Measurements from ENCODE around the gene GADD45G. TPM values are rescaled to one million over a fixed set of nuclear protein-coding genes. Genes with fewer than 3 reads are reported as not detected.

GADD45G gene
- total and polyA plus RNA-seq, 2 experiments from 2014 or later, result 12.7 to 24.1 TPM

DNA sequence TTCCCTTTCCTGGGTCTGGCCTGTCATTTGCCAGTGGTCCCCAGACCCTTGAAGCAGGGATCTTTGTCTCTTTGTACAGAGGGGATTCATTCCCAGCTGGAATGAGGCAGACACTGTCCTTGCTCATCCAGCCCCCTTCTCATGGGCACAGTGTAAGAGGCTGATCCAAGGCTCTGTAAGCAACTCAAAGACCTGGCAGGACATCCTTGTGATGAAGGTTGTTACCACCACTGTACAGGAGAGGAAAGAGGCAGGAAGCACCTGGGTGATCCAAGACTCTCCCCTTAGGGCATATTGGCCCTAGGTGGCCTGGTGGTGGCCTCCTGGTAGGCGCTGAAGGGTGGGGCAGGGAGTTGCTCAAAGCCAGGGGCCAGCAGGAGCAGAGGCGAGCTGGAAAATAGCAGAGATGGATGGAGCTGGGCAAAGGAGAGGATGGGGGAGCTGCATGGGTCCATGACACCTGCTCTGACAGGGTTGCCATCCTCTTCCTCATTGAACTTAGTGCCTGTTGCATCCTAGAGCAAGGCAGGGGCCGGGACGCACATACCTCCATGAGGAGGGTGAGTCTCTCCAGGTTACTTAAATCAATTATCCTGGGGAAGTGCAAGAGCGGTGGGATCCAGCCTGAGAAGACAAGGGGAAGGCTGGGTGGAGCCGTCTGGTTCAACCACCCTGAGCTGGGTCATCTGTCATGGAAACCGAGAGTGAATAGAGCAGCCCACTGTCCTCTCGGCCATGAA lies 9.8 kb upstream of the GADD45G start:
- no peak overlapping the region for H2AFZ ChIP-seq
- no peaks in the 10 kb centered on the region for H3K36me3 Mint-ChIP-seq (ENCODE audit: low read depth)
- no peaks in the 10 kb centered on the region for H3F3A ChIP-seq (replicated peaks; ENCODE audit: low read depth)
- 0 out of 2 replicates have a peak, but pooled peaks cover 6% of the 10 kb centered on the region for H3K4me1 ChIP-seq (ENCODE audit: insufficient read depth)
- TF ChIP-seq, protein P1, sequence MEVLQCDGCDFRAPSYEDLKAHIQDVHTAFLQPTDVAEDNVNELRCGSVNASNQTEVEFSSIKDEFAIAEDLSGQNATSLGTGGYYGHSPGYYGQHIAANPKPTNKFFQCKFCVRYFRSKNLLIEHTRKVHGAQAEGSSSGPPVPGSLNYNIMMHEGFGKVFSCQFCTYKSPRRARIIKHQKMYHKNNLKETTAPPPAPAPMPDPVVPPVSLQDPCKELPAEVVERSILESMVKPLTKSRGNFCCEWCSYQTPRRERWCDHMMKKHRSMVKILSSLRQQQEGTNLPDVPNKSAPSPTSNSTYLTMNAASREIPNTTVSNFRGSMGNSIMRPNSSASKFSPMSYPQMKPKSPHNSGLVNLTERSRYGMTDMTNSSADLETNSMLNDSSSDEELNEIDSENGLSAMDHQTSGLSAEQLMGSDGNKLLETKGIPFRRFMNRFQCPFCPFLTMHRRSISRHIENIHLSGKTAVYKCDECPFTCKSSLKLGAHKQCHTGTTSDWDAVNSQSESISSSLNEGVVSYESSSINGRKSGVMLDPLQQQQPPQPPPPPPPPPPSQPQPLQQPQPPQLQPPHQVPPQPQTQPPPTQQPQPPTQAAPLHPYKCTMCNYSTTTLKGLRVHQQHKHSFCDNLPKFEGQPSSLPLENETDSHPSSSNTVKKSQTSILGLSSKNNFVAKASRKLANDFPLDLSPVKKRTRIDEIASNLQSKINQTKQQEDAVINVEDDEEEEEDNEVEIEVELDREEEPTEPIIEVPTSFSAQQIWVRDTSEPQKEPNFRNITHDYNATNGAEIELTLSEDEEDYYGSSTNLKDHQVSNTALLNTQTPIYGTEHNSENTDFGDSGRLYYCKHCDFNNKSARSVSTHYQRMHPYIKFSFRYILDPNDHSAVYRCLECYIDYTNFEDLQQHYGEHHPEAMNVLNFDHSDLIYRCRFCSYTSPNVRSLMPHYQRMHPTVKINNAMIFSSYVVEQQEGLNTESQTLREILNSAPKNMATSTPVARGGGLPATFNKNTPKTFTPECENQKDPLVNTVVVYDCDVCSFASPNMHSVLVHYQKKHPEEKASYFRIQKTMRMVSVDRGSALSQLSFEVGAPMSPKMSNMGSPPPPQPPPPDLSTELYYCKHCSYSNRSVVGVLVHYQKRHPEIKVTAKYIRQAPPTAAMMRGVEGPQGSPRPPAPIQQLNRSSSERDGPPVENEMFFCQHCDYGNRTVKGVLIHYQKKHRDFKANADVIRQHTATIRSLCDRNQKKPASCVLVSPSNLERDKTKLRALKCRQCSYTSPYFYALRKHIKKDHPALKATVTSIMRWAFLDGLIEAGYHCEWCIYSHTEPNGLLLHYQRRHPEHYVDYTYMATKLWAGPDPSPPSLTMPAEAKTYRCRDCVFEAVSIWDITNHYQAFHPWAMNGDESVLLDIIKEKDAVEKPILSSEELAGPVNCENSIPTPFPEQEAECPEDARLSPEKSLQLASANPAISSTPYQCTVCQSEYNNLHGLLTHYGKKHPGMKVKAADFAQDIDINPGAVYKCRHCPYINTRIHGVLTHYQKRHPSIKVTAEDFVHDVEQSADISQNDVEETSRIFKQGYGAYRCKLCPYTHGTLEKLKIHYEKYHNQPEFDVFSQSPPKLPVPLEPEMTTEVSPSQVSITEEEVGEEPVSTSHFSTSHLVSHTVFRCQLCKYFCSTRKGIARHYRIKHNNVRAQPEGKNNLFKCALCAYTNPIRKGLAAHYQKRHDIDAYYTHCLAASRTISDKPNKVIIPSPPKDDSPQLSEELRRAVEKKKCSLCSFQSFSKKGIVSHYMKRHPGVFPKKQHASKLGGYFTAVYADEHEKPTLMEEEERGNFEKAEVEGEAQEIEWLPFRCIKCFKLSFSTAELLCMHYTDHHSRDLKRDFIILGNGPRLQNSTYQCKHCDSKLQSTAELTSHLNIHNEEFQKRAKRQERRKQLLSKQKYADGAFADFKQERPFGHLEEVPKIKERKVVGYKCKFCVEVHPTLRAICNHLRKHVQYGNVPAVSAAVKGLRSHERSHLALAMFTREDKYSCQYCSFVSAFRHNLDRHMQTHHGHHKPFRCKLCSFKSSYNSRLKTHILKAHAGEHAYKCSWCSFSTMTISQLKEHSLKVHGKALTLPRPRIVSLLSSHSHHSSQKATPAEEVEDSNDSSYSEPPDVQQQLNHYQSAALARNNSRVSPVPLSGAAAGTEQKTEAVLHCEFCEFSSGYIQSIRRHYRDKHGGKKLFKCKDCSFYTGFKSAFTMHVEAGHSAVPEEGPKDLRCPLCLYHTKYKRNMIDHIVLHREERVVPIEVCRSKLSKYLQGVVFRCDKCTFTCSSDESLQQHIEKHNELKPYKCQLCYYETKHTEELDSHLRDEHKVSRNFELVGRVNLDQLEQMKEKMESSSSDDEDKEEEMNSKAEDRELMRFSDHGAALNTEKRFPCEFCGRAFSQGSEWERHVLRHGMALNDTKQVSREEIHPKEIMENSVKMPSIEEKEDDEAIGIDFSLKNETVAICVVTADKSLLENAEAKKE (CRISPR knock-in tag; IDR thresholded peaks at IDR 0.05), result no peak
- no peak for TF ChIP-seq EZH2 (IDR thresholded peaks at IDR 0.05; ENCODE audit: low read depth, unreplicated experiment)
- no peak for TF ChIP-seq STAT1 (IDR thresholded peaks at IDR 0.05; ENCODE audit: unreplicated experiment)
- TF ChIP-seq, protein P2, sequence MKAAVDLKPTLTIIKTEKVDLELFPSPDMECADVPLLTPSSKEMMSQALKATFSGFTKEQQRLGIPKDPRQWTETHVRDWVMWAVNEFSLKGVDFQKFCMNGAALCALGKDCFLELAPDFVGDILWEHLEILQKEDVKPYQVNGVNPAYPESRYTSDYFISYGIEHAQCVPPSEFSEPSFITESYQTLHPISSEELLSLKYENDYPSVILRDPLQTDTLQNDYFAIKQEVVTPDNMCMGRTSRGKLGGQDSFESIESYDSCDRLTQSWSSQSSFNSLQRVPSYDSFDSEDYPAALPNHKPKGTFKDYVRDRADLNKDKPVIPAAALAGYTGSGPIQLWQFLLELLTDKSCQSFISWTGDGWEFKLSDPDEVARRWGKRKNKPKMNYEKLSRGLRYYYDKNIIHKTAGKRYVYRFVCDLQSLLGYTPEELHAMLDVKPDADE (IDR thresholded peaks at IDR 0.05), result no peak
- TF ChIP-seq CREB1 (CRISPR knock-in tag; IDR thresholded peaks at IDR 0.05; ENCODE audit: low read depth), result no peak
- no peak for TF ChIP-seq ZNF331 (CRISPR knock-in tag; IDR thresholded peaks at IDR 0.05; ENCODE audit: low read depth)
- no peak for TF ChIP-seq NANOG (IDR thresholded peaks at IDR 0.05; ENCODE audit: borderline replicate concordance)
- TF ChIP-seq, protein P3, sequence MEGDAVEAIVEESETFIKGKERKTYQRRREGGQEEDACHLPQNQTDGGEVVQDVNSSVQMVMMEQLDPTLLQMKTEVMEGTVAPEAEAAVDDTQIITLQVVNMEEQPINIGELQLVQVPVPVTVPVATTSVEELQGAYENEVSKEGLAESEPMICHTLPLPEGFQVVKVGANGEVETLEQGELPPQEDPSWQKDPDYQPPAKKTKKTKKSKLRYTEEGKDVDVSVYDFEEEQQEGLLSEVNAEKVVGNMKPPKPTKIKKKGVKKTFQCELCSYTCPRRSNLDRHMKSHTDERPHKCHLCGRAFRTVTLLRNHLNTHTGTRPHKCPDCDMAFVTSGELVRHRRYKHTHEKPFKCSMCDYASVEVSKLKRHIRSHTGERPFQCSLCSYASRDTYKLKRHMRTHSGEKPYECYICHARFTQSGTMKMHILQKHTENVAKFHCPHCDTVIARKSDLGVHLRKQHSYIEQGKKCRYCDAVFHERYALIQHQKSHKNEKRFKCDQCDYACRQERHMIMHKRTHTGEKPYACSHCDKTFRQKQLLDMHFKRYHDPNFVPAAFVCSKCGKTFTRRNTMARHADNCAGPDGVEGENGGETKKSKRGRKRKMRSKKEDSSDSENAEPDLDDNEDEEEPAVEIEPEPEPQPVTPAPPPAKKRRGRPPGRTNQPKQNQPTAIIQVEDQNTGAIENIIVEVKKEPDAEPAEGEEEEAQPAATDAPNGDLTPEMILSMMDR (conservative IDR thresholded peaks at IDR 0.05; ENCODE audit: low read depth in 2 of 2), result no peak
- TF ChIP-seq EZH2phosphoT487 (IDR thresholded peaks at IDR 0.05; ENCODE audit: unreplicated experiment), result no peak
- no peak for TF ChIP-seq JUNB (IDR thresholded peaks at IDR 0.05; ENCODE audit: unreplicated experiment)
- TF ChIP-seq, protein P4, sequence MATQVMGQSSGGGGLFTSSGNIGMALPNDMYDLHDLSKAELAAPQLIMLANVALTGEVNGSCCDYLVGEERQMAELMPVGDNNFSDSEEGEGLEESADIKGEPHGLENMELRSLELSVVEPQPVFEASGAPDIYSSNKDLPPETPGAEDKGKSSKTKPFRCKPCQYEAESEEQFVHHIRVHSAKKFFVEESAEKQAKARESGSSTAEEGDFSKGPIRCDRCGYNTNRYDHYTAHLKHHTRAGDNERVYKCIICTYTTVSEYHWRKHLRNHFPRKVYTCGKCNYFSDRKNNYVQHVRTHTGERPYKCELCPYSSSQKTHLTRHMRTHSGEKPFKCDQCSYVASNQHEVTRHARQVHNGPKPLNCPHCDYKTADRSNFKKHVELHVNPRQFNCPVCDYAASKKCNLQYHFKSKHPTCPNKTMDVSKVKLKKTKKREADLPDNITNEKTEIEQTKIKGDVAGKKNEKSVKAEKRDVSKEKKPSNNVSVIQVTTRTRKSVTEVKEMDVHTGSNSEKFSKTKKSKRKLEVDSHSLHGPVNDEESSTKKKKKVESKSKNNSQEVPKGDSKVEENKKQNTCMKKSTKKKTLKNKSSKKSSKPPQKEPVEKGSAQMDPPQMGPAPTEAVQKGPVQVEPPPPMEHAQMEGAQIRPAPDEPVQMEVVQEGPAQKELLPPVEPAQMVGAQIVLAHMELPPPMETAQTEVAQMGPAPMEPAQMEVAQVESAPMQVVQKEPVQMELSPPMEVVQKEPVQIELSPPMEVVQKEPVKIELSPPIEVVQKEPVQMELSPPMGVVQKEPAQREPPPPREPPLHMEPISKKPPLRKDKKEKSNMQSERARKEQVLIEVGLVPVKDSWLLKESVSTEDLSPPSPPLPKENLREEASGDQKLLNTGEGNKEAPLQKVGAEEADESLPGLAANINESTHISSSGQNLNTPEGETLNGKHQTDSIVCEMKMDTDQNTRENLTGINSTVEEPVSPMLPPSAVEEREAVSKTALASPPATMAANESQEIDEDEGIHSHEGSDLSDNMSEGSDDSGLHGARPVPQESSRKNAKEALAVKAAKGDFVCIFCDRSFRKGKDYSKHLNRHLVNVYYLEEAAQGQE (IDR thresholded peaks at IDR 0.05; ENCODE audit: unreplicated experiment), result no peak
- no peak for TF ChIP-seq POLR2AphosphoS5 (IDR thresholded peaks at IDR 0.05; ENCODE audit: low read depth)
- H3K4me1 Mint-ChIP-seq, result peaks cover 16% of the 10 kb centered on the region
- DNase-seq (ENCODE audit: low spot score) (no peak), ATAC-seq (no peak)
- peaks cover 11% of the 10 kb centered on the region for H3K27me3 Mint-ChIP-seq (ENCODE audit: insufficient read depth, low read depth, poor library complexity)
- no peak overlapping the region for H3K27ac ChIP-seq (ENCODE audit: low read depth)
- H3K9me2 ChIP-seq (ENCODE audit: insufficient read depth), result no peaks in the 10 kb centered on the region
- no peak overlapping the region for H3K4me3 Mint-ChIP-seq
- no peaks in the 10 kb centered on the region for H3K27me3 ChIP-seq (ENCODE audit: insufficient read depth)
- no peak overlapping the region for H3K4me2 ChIP-seq
- no peak overlapping the region for H3K27ac Mint-ChIP-seq
- H3K79me2 ChIP-seq (replicated peaks; ENCODE audit: insufficient read depth), result no peaks in the 10 kb centered on the region
- no peak overlapping the region for H3K4me3 ChIP-seq
- H4K20me1 ChIP-seq (replicated peaks; ENCODE audit: insufficient read depth), result no peaks in the 10 kb centered on the region
- H3K9me3 Mint-ChIP-seq, result no peaks in the 10 kb centered on the region
- no peaks in the 10 kb centered on the region for H3K36me3 ChIP-seq (ENCODE audit: insufficient read depth)
